ENCODE measurements around the gene FRMD8. TPM values are rescaled to one million over a fixed set of nuclear protein-coding genes. Genes with fewer than 3 reads are reported as not detected.
A peak's percentile ranks its signal among the peaks of the same experiment; 100 is the strongest.

The FRMD8 gene
- 67.5 and 89.6 TPM in 2 replicates for total RNA-seq

- peak; percentile 35 for DNase-seq (ENCODE audit: low read depth)
These were observed at the start of gene FRMD8 for GRCh38 chr11:65386307-65387140. FRMD8 (plus strand) TSS chr11:65386637; CDS start chr11:65387037, 400 bp downstream.

GRCh38 chr11:65338676-65339075 is 47.8 kb upstream of the FRMD8 start:
- no peak for DNase-seq (ENCODE audit: low read depth)

GRCh38 chr11:65340226-65340625 is 46.2 kb upstream of the FRMD8 start:
- DNase-seq (ENCODE audit: low read depth) = no peak

- no peak for DNase-seq (ENCODE audit: low read depth)
These were observed 44.6 kb upstream of the FRMD8 start for GRCh38 chr11:65341856-65342255.

- no peak for DNase-seq (ENCODE audit: low read depth)
These were observed 34.9 kb upstream of the FRMD8 start for GRCh38 chr11:65351511-65351910.

- DNase-seq (ENCODE audit: low read depth) = peak; percentile 22
These were observed 33.7 kb upstream of the FRMD8 start for GRCh38 chr11:65352783-65353182.

- no peak for DNase-seq (ENCODE audit: low read depth)
These were observed 33.1 kb upstream of the FRMD8 start for GRCh38 chr11:65353376-65353775.

GRCh38 chr11:65353900-65354264 is 32.6 kb upstream of the FRMD8 start:
- DNase-seq (ENCODE audit: low read depth) = no peak

GRCh38 chr11:65354265-65355012 is 32.0 kb upstream of the FRMD8 start, which contains the start of gene TIGD3:
TIGD3 (plus strand) TSS chr11:65354751; CDS start chr11:65355809, 1,058 bp downstream.
- DNase-seq (ENCODE audit: low read depth) = peak; percentile 81

- DNase-seq (ENCODE audit: low read depth) = no peak
These were observed 31.2 kb upstream of the FRMD8 start for GRCh38 chr11:65355013-65355775.

- peak; percentile 19 for DNase-seq (ENCODE audit: low read depth)
These were observed 30.6 kb upstream of the FRMD8 start for GRCh38 chr11:65355776-65356393.

GRCh38 chr11:65356394-65356972 is 30.0 kb upstream of the FRMD8 start:
- DNase-seq (ENCODE audit: low read depth) = no peak

GRCh38 chr11:65357856-65358356 is 28.5 kb upstream of the FRMD8 start:
- DNase-seq (ENCODE audit: low read depth) = peak; percentile 21

GRCh38 chr11:65362320-65362931 is 24.0 kb upstream of the FRMD8 start:
- DNase-seq (ENCODE audit: low read depth) = no peak

- DNase-seq (ENCODE audit: low read depth) = no peak
These were observed 23.5 kb upstream of the FRMD8 start for GRCh38 chr11:65362966-65363365.

- no peak for DNase-seq (ENCODE audit: low read depth)
These were observed 22.7 kb upstream of the FRMD8 start for GRCh38 chr11:65363770-65364169.

- peak; percentile 86 for DNase-seq (ENCODE audit: low read depth)
These were observed 20.1 kb upstream of the FRMD8 start for GRCh38 chr11:65366340-65366773.

GRCh38 chr11:65370659-65371049 is 15.8 kb upstream of the FRMD8 start:
- no peak for DNase-seq (ENCODE audit: low read depth)

GRCh38 chr11:65373839-65374580 is 12.4 kb upstream of the FRMD8 start:
- no peak for DNase-seq (ENCODE audit: low read depth)

- no peak for DNase-seq (ENCODE audit: low read depth)
These were observed 11.4 kb upstream of the FRMD8 start for GRCh38 chr11:65375012-65375411.
